ENCODE measurements around the gene HMBS.

DNA sequence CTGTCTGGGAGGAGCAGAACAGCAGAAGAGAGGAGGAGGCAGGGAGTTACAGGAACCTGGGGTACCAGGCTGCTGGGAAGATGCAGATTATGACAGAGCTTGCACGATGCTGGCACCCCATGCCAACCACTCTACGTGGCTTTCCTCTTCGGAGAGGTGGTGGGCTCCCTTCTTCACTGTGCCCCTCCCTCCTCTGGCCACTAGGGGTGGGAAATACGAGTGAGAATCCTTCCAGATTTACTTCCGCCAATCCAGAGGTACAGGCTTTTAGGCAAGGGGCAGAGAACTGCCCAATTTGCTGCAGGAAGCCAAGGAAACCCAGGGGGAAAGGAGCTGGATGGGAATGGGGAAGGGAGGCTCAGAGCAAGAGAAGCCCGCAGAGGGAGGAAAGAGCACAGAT lies 40.0 kb upstream of the HMBS start:
- TF ChIP-seq, protein P1, sequence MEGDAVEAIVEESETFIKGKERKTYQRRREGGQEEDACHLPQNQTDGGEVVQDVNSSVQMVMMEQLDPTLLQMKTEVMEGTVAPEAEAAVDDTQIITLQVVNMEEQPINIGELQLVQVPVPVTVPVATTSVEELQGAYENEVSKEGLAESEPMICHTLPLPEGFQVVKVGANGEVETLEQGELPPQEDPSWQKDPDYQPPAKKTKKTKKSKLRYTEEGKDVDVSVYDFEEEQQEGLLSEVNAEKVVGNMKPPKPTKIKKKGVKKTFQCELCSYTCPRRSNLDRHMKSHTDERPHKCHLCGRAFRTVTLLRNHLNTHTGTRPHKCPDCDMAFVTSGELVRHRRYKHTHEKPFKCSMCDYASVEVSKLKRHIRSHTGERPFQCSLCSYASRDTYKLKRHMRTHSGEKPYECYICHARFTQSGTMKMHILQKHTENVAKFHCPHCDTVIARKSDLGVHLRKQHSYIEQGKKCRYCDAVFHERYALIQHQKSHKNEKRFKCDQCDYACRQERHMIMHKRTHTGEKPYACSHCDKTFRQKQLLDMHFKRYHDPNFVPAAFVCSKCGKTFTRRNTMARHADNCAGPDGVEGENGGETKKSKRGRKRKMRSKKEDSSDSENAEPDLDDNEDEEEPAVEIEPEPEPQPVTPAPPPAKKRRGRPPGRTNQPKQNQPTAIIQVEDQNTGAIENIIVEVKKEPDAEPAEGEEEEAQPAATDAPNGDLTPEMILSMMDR (IDR thresholded peaks at IDR 0.05; ENCODE audit: low read length) = no peak
- TF ChIP-seq EZH2 (IDR thresholded peaks at IDR 0.05; ENCODE audit: borderline replicate concordance, low read length) = no peak
